GM12865 (cell line): ENCODE measurements around the gene HTRA3.

Experiments
- DNase-seq: peaks from one replicate; pipeline ENCODE4 v3.0.0; 2010; ENCODE audit warnings: low read depth
- H3K4me3 ChIP-seq: 2 replicates; pipeline ENCODE4 v1.5.1; 2011; ENCODE audit warnings: mild to moderate bottlenecking, low read depth, low read length, control low read depth
- TF ChIP-seq, protein P1 (sequence below): IDR thresholded peaks from 2 replicates; pipeline ENCODE4 v1.5.1; 2011; ENCODE audit warnings: low read length, control low read depth, low read depth, inconsistent platforms; ENCODE audit not compliant: insufficient read depth; ENCODE audit errors: missing control alignments

The HTRA3 gene

GRCh38 chr4:8315435-8316250, 46.1 kb downstream of the HTRA3 start:
- TF ChIP-seq, protein P1, sequence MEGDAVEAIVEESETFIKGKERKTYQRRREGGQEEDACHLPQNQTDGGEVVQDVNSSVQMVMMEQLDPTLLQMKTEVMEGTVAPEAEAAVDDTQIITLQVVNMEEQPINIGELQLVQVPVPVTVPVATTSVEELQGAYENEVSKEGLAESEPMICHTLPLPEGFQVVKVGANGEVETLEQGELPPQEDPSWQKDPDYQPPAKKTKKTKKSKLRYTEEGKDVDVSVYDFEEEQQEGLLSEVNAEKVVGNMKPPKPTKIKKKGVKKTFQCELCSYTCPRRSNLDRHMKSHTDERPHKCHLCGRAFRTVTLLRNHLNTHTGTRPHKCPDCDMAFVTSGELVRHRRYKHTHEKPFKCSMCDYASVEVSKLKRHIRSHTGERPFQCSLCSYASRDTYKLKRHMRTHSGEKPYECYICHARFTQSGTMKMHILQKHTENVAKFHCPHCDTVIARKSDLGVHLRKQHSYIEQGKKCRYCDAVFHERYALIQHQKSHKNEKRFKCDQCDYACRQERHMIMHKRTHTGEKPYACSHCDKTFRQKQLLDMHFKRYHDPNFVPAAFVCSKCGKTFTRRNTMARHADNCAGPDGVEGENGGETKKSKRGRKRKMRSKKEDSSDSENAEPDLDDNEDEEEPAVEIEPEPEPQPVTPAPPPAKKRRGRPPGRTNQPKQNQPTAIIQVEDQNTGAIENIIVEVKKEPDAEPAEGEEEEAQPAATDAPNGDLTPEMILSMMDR, result no peak
- H3K4me3 ChIP-seq, result no peak overlapping the region
- no peak for DNase-seq

GRCh38 chr4:8316251-8316771, 46.8 kb downstream of the HTRA3 start:
- TF ChIP-seq, protein P1, result no peak
- H3K4me3 ChIP-seq, result no peak overlapping the region
- DNase-seq, result no peak

- DNase-seq, result no peak
- no peak overlapping the region for H3K4me3 ChIP-seq
- TF ChIP-seq, protein P1, result no peak
Measured at GRCh38 chr4:8316911-8317351, 47.4 kb downstream of the HTRA3 start.

DNA sequence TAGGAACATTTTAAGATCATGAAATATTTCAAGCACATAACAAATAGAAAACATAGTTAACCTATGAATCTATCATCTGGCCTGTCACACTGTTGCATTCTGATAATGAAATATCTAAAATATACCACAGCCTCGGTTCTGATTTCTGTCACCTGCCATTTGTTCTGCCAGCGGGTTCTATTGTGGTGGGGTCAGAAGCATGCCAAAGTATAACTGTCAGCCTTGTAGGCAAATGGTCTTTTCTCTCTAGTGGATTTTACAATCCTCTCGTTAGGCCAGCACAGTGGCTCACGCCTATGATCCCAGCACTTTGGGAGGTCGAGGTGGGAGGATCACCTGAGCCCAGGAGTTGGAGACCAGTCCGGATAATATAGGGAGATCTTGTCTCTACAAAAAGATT, 47.9 kb downstream of the HTRA3 start:
- DNase-seq, result no peak
- H3K4me3 ChIP-seq, result no peak overlapping the region
- TF ChIP-seq, protein P1, result no peak

DNA sequence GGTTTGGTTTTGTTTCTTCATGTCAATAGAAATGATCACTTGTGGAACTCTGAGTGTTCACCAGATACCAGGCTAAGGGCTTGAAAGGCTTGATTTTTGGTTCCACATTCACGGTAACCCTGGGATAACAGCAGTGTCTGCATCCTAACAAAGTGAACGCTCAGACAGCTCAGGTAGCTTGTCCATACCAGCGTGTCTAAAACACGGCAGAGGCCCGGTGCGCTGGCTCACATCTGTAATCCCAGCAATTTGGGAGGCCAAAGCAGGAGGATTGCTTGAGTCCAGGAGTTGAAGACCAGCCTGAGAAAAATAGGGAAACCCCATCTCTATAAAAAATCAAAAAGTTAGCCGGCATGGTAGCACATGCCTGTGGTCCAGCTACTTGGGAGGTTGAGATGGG, 49.0 kb downstream of the HTRA3 start:
- no peak for DNase-seq
- no peak overlapping the region for H3K4me3 ChIP-seq
- TF ChIP-seq, protein P1, result no peak

DNA sequence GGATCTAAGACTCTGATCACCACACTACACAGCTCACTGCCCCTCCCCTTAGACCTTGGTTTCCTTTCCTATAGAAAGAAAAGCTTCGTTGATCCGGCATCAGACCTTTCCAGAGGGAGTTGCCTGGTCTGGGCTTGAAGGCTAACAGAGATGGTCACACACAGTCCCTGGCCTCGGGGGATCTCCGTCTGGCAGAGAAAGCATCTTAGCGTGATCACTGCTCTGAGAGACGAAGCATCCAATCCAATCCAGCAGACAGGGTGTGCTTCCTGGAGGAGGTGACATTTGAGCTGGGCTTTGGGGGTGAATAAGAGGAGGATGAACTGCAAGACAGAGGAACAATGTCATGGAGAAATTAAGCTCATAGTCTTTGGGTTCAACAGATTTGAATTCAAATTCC, 49.5 kb downstream of the HTRA3 start:
- DNase-seq, result no peak
- TF ChIP-seq, protein P1, result no peak
- H3K4me3 ChIP-seq, result no peak overlapping the region
